Fibroblast of mammary gland (primary cell): ENCODE measurements around the gene PSTPIP1.

Experiments
- DNase-seq: peaks from one replicate; pipeline ENCODE4 v3.0.0-alpha.2; 2010; ENCODE audit warnings: low read depth
- H3K4me3 ChIP-seq: 2 replicates; pipeline ENCODE4 v1.5.1; 2011; ENCODE audit warnings: low read depth, mild to moderate bottlenecking, low read length, moderate library complexity; ENCODE audit not compliant: control insufficient read depth
- CTCF ChIP-seq: conservative IDR thresholded peaks from 2 replicates; pipeline ENCODE4 v1.5.1; 2011; ENCODE audit warnings: low read depth, low read length, inconsistent platforms; ENCODE audit not compliant: control insufficient read depth, insufficient read depth

PSTPIP1 gene

GRCh38 chr15:76994971-76995945 lies at the start of gene PSTPIP1:
Gene PSTPIP1, plus strand, starts transcription at chr15:76995126. Its CDS starts 448 bp downstream, at chr15:76995574.
- no peak within 1 kb of the TSS for H3K4me3 ChIP-seq
- TF ChIP-seq CTCF = no peak
- DNase-seq = no peak

GRCh38 chr15:76945494-76946093 lies 49.3 kb upstream of the PSTPIP1 start:
- no peak for TF ChIP-seq CTCF
- H3K4me3 ChIP-seq = no peak overlapping the region
- DNase-seq = no peak

GRCh38 chr15:76947454-76947853 lies 47.5 kb upstream of the PSTPIP1 start:
- no peak for TF ChIP-seq CTCF
- no peak for DNase-seq
- H3K4me3 ChIP-seq = no peak overlapping the region

GRCh38 chr15:76951220-76951619 lies 43.7 kb upstream of the PSTPIP1 start:
- no peak for TF ChIP-seq CTCF
- no peak for DNase-seq
- H3K4me3 ChIP-seq = no peak overlapping the region

GRCh38 chr15:76953913-76954312 lies 41.0 kb upstream of the PSTPIP1 start:
- no peak overlapping the region for H3K4me3 ChIP-seq
- DNase-seq = no peak
- TF ChIP-seq CTCF = no peak

- no peak for DNase-seq
- TF ChIP-seq CTCF = no peak
- no peak overlapping the region for H3K4me3 ChIP-seq
These were observed 40.2 kb upstream of the PSTPIP1 start for GRCh38 chr15:76954744-76955143.
